ENCODE data around the gene LHFPL3.

LHFPL3 gene

GRCh38 chr7:104845557-104845956, 517.2 kb downstream of the LHFPL3 start:
- Histone ChIP-seq H3K9me3 (ENCODE audit: control insufficient read depth, insufficient read depth, low read length) (no peaks in the 10 kb centered on the region), H3K27me3 (ENCODE audit: control insufficient read depth, low read length) (peaks cover 19% of the 10 kb centered on the region), H3F3A (ENCODE audit: control insufficient read depth, insufficient read depth) (no peaks in the 10 kb centered on the region), H3K4me3 (ENCODE audit: low read length) (no peak overlapping the region), H3K4me1 (ENCODE audit: control insufficient read depth, low read length) (no peaks in the 10 kb centered on the region), H3K27ac (ENCODE audit: low read depth, low read length) (no peak overlapping the region), H3K4me2 (ENCODE audit: low read length) (no peak overlapping the region), H4K20me1 (ENCODE audit: control insufficient read depth, insufficient read depth, low read depth, low read length) (no peaks in the 10 kb centered on the region), H3K9me2 (replicated peaks; ENCODE audit: control insufficient read depth, low read length) (no peaks in the 10 kb centered on the region), H3K36me3 (ENCODE audit: control insufficient read depth, low read length) (no peaks in the 10 kb centered on the region), H3K79me2 (ENCODE audit: control insufficient read depth, low read length) (no peaks in the 10 kb centered on the region)
- no peak for TF ChIP-seq EZH2phosphoT487 (IDR thresholded peaks at IDR 0.05; ENCODE audit: borderline replicate concordance, low read length)
- no peak for TF ChIP-seq CTCF (IDR thresholded peaks at IDR 0.05; ENCODE audit: low read depth, low read length, poor library complexity, severe bottlenecking)

GRCh38 chr7:104846731-104847130, 518.3 kb downstream of the LHFPL3 start:
- Histone ChIP-seq H3K9me3 (ENCODE audit: control insufficient read depth, insufficient read depth, low read length) (no peaks in the 10 kb centered on the region), H3K36me3 (ENCODE audit: control insufficient read depth, low read length) (no peaks in the 10 kb centered on the region), H3K4me1 (ENCODE audit: control insufficient read depth, low read length) (no peaks in the 10 kb centered on the region), H4K20me1 (ENCODE audit: control insufficient read depth, insufficient read depth, low read depth, low read length) (no peaks in the 10 kb centered on the region), H3K4me2 (ENCODE audit: low read length) (no peak overlapping the region), H3K9me2 (replicated peaks; ENCODE audit: control insufficient read depth, low read length) (no peaks in the 10 kb centered on the region), H3K4me3 (ENCODE audit: low read length) (no peak overlapping the region), H3F3A (ENCODE audit: control insufficient read depth, insufficient read depth) (no peaks in the 10 kb centered on the region), H3K27me3 (ENCODE audit: control insufficient read depth, low read length) (peaks cover 19% of the 10 kb centered on the region), H3K27ac (ENCODE audit: low read depth, low read length) (no peak overlapping the region), H3K79me2 (ENCODE audit: control insufficient read depth, low read length) (no peaks in the 10 kb centered on the region)
- TF ChIP-seq CTCF (IDR thresholded peaks at IDR 0.05; ENCODE audit: low read depth, low read length, poor library complexity, severe bottlenecking), result no peak
- TF ChIP-seq EZH2phosphoT487 (IDR thresholded peaks at IDR 0.05; ENCODE audit: borderline replicate concordance, low read length), result no peak

GRCh38 chr7:104848138-104848990, 520.0 kb downstream of the LHFPL3 start:
- Histone ChIP-seq H3K9me3 (ENCODE audit: control insufficient read depth, insufficient read depth, low read length) (no peaks in the 10 kb centered on the region), H3K4me3 (ENCODE audit: low read length) (no peak overlapping the region)

More at GRCh38 chr7:104848138-104848990, 520.0 kb downstream of the LHFPL3 start:
- Histone ChIP-seq H3K4me2 (ENCODE audit: low read length) (no peak overlapping the region), H3K79me2 (ENCODE audit: control insufficient read depth, low read length) (no peaks in the 10 kb centered on the region), H3K9me2 (replicated peaks; ENCODE audit: control insufficient read depth, low read length) (no peaks in the 10 kb centered on the region), H3K4me1 (ENCODE audit: control insufficient read depth, low read length) (no peaks in the 10 kb centered on the region), H4K20me1 (ENCODE audit: control insufficient read depth, insufficient read depth, low read depth, low read length) (no peaks in the 10 kb centered on the region), H3K27me3 (ENCODE audit: control insufficient read depth, low read length) (peaks cover 19% of the 10 kb centered on the region), H3F3A (ENCODE audit: control insufficient read depth, insufficient read depth) (no peaks in the 10 kb centered on the region), H3K27ac (ENCODE audit: low read depth, low read length) (no peak overlapping the region), H3K36me3 (ENCODE audit: control insufficient read depth, low read length) (no peaks in the 10 kb centered on the region)
- TF ChIP-seq CTCF (IDR thresholded peaks at IDR 0.05; ENCODE audit: low read depth, low read length, poor library complexity, severe bottlenecking) (peak; percentile 98), EZH2phosphoT487 (IDR thresholded peaks at IDR 0.05; ENCODE audit: borderline replicate concordance, low read length) (no peak)
